Gastrocnemius medialis (tissue), 4 donors: ENCODE measurements around the gene ZNF511.

Experiments
- POLR2A ChIP-seq, 2 donors: fragments of 450-650 bp; IDR thresholded peaks; one replicate each; pipeline ENCODE4 v1.6.1; 2017; ENCODE audit warnings: antibody characterized with exemption in 2 of 2, mild to moderate bottlenecking in 2 of 2, moderate library complexity in 2 of 2
- TF ChIP-seq, protein P1 (sequence below), 5 experiments: fragments of 450-650 bp in 3 of 5; fragments of 200-600 bp in 2 of 5; sonication (generic) in 2 of 5; IDR thresholded peaks in 4 of 5; conservative IDR thresholded peaks in 1 of 5; 1 replicate in 4 of 5; 2 replicates in 1 of 5; pipeline ENCODE4 v1.5.1; 2016 to 2019; ENCODE audit warnings: antibody characterized with exemption in 5 of 5, mild to moderate bottlenecking in 3 of 5, moderate library complexity in 3 of 5

DNA sequence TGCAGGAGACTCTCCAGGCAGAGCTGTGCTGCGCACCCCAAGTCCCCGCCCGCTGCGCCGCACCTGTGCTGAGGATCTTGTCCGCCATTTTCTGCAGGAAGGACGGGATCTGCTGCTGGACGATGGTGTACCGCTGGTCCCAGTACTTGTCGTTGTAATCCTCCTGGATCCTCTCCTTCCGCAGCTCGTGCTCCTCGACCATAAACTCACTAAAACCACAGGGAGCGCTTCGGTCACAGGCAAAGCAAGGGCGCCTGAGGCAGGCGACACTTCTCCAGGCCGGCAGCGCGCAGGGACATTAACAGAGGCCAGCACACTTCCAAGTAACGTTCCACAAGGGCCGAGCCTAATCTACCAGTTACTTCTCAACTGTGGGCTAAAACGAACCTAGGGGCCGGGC, 19.0 kb upstream of the ZNF511 start:
- TF ChIP-seq, protein P1, sequence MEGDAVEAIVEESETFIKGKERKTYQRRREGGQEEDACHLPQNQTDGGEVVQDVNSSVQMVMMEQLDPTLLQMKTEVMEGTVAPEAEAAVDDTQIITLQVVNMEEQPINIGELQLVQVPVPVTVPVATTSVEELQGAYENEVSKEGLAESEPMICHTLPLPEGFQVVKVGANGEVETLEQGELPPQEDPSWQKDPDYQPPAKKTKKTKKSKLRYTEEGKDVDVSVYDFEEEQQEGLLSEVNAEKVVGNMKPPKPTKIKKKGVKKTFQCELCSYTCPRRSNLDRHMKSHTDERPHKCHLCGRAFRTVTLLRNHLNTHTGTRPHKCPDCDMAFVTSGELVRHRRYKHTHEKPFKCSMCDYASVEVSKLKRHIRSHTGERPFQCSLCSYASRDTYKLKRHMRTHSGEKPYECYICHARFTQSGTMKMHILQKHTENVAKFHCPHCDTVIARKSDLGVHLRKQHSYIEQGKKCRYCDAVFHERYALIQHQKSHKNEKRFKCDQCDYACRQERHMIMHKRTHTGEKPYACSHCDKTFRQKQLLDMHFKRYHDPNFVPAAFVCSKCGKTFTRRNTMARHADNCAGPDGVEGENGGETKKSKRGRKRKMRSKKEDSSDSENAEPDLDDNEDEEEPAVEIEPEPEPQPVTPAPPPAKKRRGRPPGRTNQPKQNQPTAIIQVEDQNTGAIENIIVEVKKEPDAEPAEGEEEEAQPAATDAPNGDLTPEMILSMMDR (IDR thresholded peaks at IDR 0.05 in 4 of 5, conservative IDR thresholded peaks at IDR 0.05 in 1 of 5) = no peak
- no peak for TF ChIP-seq POLR2A (IDR thresholded peaks at IDR 0.05)
